Panc1 (cell line): ENCODE measurements around the gene CX3CL1. TPM values are rescaled to one million over a fixed set of nuclear protein-coding genes. Genes with fewer than 3 reads are reported as not detected.
A peak's percentile ranks its signal among the peaks of the same experiment; 100 is the strongest.
"Not testable (repeated sequence)": the region's sequence is repeated elsewhere in the genome, so short reads cannot be mapped to it uniquely, and the experiment has no call there.

ENCODE experiments used
- ATAC-seq: fragments of 200-7000 bp; cut with Tn5 transposase; 2 replicates; pipeline ENCODE4 v1.9.1; 2020; ENCODE audit warnings: mild to moderate bottlenecking, moderate library complexity
- BruUV-seq: library from RNA; stranded (reverse); fragments of 400-500 nt; replicated peaks from 2 replicates; lab custom pipeline; 2021; lab: Mats Ljungman, UMichigan
- CTCF ChIA-PET: fragments of 300-600 bp; sonication (Branson Sonifier 250); formaldehyde crosslinking; loops from one replicate; lab custom pipeline; 2022; ENCODE audit warnings: antibody characterized with exemption; lab: Charles Lee
- POLR2A ChIA-PET: fragments of 300-600 bp; sonication (Branson Sonifier 250); formaldehyde crosslinking; loops from one replicate; lab custom pipeline; 2022; ENCODE audit warnings: antibody characterized with exemption; lab: Charles Lee
- DNase-seq: peaks from one replicate; pipeline ENCODE4 v3.0.0-alpha.2; 2010; ENCODE audit warnings: low read depth, low spot score
- H3K27ac ChIP-seq: 2 replicates; pipeline ENCODE4 v1.5.1; 2011; ENCODE audit warnings: mild to moderate bottlenecking, low read length, inconsistent platforms
- H3K27me3 ChIP-seq: fragments of 200-500 bp; sonication (Bioruptor generic); 2 replicates; pipeline ENCODE4 v1.6.0; 2014; ENCODE audit warnings: low read length, inconsistent platforms; ENCODE audit not compliant: control insufficient read depth, insufficient read depth
- H3K36me3 ChIP-seq: fragments of 200-500 bp; sonication (Bioruptor generic); 2 replicates; pipeline ENCODE4 v1.5.1; 2014; ENCODE audit warnings: inconsistent platforms, mild to moderate bottlenecking, low read length, moderate library complexity; ENCODE audit not compliant: control insufficient read depth, insufficient read depth
- H3K4me1 ChIP-seq: 2 replicates; pipeline ENCODE4 v1.5.1; 2011; ENCODE audit warnings: inconsistent platforms, mild to moderate bottlenecking, low read length, moderate library complexity; ENCODE audit not compliant: control insufficient read depth, insufficient read depth
- H3K4me3 ChIP-seq, 2 experiments: 2 replicates each; pipeline ENCODE4 v1.5.1; 2011 to 2012; ENCODE audit warnings: low read depth in 2 of 2, low read length in 2 of 2, mild to moderate bottlenecking in 2 of 2, inconsistent platforms in 1 of 2, moderate library complexity in 1 of 2
- H3K9me3 ChIP-seq: fragments of 200-500 bp; sonication (Bioruptor generic); 2 replicates; pipeline ENCODE4 v1.5.1; 2014; ENCODE audit warnings: low read depth, mild to moderate bottlenecking, inconsistent platforms, low read length, moderate library complexity; ENCODE audit not compliant: control insufficient read depth, insufficient read depth
- POLR2AphosphoS5 ChIP-seq: IDR thresholded peaks from 2 replicates; pipeline ENCODE4 v1.6.1; 2012; ENCODE audit warnings: mild to moderate bottlenecking, low read depth, low read length, moderate library complexity
- SIN3A ChIP-seq: IDR thresholded peaks from 2 replicates; pipeline ENCODE4 v1.6.1; 2012; ENCODE audit warnings: low read depth, mild to moderate bottlenecking, low read length, moderate library complexity, borderline replicate concordance; ENCODE audit not compliant: insufficient read depth
- TCF7L2 ChIP-seq: IDR thresholded peaks from 2 replicates; pipeline ENCODE4 v1.6.1; 2011; ENCODE audit warnings: mild to moderate bottlenecking, low read depth, low read length, inconsistent platforms
- in situ Hi-C: cut with HindIII; loops from 2 replicates; pipeline ENCODE4 v1.10.0; 2016; ENCODE audit warnings: low sequenced_read_pairs, low pct_unique_long_range_greater_than_20kb
- intact Hi-C: fragments of 100-400 bp; cut with micrococcal nuclease; formaldehyde crosslinking; loops from one replicate; pipeline ENCODE4 v1.10.0; 2022; ENCODE audit not compliant: unreplicated experiment
- total RNA-seq: library from RNA; stranded (reverse); gene quantifications from one replicate; pipeline ENCODE4 v1.2.1, GENCODE V29; 2021; ENCODE audit not compliant: unreplicated experiment
- TF ChIP-seq, protein P1 (sequence below): fragments of 450-650 bp; IDR thresholded peaks from 2 replicates; pipeline ENCODE4 v1.5.1; 2017; ENCODE audit warnings: mild to moderate bottlenecking
- TF ChIP-seq, protein P2 (sequence below), 2 experiments: IDR thresholded peaks; 2 replicates each; pipeline ENCODE4 v1.6.1; 2011 to 2012; ENCODE audit warnings: low read depth in 2 of 2, control low read depth in 1 of 2, low read length in 1 of 2, mild to moderate bottlenecking in 1 of 2, moderate library complexity in 1 of 2; ENCODE audit not compliant: insufficient read depth in 1 of 2

The CX3CL1 gene
- total RNA-seq, 1 experiment from 2014 or later = 21.8 TPM

DNA sequence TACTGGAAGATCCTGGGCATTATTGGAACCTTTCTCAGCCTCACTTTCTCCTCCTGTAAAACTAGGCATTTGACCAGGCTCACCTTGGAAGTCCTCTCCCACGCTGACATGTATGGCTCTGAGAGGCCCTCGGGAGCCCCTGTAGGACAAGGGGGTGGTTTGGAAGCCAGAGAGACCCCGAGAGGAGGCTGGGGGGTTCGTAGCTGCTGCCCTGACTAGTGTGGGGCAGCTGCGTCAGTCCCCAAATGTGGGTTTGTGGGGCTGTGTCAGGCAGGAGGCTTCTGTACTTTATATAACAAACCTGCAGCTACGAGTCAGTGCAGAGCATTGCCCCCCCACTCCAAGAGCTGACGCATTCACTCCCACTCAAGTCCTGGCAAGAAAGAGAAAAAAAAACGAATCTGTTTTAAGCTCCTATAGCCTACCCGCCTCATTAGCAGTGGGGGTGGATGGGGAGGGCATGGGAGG is 1.8 kb downstream of the CX3CL1 start:
- in situ Hi-C loops (no loop called here), intact Hi-C loops (loop anchor here (5.0 kb wide), 2 partner anchors 57 to 72 kb away; no protein-coding TSS in a partner anchor)
- BruUV-seq = no TSS peak
- DNase-seq = no peak
- peak overlapping the region; percentile 41 to 59 for H3K4me3 ChIP-seq
- ATAC-seq = no peak
- H3K4me1 ChIP-seq = peaks cover 35% of the 10 kb centered on the region
- H3K27me3 ChIP-seq = no peaks in the 10 kb centered on the region
- H3K9me3 ChIP-seq = no peaks in the 10 kb centered on the region
- TF ChIP-seq, protein P1, sequence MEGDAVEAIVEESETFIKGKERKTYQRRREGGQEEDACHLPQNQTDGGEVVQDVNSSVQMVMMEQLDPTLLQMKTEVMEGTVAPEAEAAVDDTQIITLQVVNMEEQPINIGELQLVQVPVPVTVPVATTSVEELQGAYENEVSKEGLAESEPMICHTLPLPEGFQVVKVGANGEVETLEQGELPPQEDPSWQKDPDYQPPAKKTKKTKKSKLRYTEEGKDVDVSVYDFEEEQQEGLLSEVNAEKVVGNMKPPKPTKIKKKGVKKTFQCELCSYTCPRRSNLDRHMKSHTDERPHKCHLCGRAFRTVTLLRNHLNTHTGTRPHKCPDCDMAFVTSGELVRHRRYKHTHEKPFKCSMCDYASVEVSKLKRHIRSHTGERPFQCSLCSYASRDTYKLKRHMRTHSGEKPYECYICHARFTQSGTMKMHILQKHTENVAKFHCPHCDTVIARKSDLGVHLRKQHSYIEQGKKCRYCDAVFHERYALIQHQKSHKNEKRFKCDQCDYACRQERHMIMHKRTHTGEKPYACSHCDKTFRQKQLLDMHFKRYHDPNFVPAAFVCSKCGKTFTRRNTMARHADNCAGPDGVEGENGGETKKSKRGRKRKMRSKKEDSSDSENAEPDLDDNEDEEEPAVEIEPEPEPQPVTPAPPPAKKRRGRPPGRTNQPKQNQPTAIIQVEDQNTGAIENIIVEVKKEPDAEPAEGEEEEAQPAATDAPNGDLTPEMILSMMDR = no peak
- TF ChIP-seq POLR2AphosphoS5 (no peak), SIN3A (no peak), TCF7L2 (no peak)
- TF ChIP-seq, protein P2, sequence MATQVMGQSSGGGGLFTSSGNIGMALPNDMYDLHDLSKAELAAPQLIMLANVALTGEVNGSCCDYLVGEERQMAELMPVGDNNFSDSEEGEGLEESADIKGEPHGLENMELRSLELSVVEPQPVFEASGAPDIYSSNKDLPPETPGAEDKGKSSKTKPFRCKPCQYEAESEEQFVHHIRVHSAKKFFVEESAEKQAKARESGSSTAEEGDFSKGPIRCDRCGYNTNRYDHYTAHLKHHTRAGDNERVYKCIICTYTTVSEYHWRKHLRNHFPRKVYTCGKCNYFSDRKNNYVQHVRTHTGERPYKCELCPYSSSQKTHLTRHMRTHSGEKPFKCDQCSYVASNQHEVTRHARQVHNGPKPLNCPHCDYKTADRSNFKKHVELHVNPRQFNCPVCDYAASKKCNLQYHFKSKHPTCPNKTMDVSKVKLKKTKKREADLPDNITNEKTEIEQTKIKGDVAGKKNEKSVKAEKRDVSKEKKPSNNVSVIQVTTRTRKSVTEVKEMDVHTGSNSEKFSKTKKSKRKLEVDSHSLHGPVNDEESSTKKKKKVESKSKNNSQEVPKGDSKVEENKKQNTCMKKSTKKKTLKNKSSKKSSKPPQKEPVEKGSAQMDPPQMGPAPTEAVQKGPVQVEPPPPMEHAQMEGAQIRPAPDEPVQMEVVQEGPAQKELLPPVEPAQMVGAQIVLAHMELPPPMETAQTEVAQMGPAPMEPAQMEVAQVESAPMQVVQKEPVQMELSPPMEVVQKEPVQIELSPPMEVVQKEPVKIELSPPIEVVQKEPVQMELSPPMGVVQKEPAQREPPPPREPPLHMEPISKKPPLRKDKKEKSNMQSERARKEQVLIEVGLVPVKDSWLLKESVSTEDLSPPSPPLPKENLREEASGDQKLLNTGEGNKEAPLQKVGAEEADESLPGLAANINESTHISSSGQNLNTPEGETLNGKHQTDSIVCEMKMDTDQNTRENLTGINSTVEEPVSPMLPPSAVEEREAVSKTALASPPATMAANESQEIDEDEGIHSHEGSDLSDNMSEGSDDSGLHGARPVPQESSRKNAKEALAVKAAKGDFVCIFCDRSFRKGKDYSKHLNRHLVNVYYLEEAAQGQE (IDR thresholded peaks at IDR 0.05; ENCODE audit: insufficient read depth in 1 of 2, low read depth in 2 of 2, low read length in 1 of 2) = no peak
- CTCF ChIA-PET = no interaction called here
- POLR2A ChIA-PET = no interaction called here
- peak overlapping the region; percentile 69 for H3K27ac ChIP-seq
- no peaks in the 10 kb centered on the region for H3K36me3 ChIP-seq

DNA sequence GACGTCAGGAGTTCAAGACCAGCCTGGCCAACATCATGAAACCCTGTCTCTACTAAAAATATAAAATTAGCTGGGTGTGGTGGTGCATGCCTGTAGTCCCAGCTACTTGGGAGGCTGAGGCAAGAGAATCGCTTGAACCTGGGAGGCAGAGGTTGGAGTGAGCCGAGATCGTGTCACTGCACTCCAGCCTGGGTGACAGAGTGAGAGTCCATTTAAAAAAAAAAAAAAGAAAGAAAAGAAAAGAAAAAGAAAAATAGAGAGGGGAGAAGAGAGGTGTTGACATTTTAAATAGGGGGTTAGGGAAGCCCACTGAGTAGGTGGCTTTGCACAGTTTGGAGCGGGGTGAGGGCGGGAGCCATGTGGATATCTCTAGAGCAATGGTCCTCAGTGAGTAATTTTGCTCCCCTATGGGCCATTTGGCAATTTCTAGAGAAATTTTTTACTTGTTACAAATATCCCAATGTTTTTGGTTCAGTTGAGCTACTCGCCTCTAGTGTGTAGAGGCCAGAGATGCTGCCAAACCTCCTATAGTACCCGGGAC is 2.7 kb downstream of the CX3CL1 start:
- intact Hi-C loops = loop anchor here (5.0 kb wide), 2 partner anchors 58 to 73 kb away; no protein-coding TSS in a partner anchor
- CTCF ChIA-PET, DNase-seq, H3K9me3 ChIP-seq, H3K27me3 ChIP-seq, ATAC-seq, H3K27ac ChIP-seq, H3K36me3 ChIP-seq, H3K4me3 ChIP-seq, BruUV-seq, in situ Hi-C loops: not testable (repeated sequence)
- POLR2A ChIA-PET = interaction anchor here (0.7 kb wide), 1 partner anchor 60 kb away, joined by 3 read pairs; no protein-coding TSS in a partner anchor
- H3K4me1 ChIP-seq = peaks cover 44% of the 10 kb centered on the region

DNA sequence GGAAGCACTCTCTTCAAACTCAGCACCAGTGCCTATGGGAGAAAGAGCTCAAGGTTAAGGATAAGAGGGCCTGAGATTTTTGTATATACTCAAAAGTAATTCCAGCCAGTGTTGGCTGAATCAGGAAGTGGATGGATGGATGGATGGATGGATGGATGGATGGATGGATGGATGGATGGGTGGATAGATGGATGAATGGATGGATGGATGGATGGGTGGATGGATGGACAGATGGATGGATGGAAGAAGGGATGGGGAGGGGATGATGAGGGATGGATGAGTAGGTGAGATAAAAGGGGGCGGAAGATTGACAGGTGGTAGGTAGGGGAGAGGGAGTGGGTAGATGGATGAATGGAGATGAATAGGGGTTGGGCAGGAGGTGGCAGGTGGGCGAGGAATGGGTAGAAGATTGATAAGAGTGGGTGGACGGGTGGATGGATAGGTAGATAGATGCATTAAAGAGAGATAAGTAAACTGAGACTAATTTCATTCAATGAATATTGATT is 4.1 kb downstream of the CX3CL1 start:
- ChIA-PET POLR2A (no interaction called here), CTCF (no interaction called here)
- ATAC-seq (no peak), DNase-seq (no peak)
- Histone ChIP-seq H3K4me1 (peaks cover 46% of the 10 kb centered on the region), H3K27me3 (no peaks in the 10 kb centered on the region), H3K9me3 (no peaks in the 10 kb centered on the region), H3K4me3 (no peak overlapping the region), H3K36me3 (no peaks in the 10 kb centered on the region), H3K27ac (peak overlapping the region; percentile 39; the same call in 1 of the 2 replicates)
- TF ChIP-seq, protein P1 = no peak
- TF ChIP-seq SIN3A (no peak), POLR2AphosphoS5 (no peak), TCF7L2 (no peak)
- TF ChIP-seq, protein P2 (IDR thresholded peaks at IDR 0.05; ENCODE audit: insufficient read depth in 1 of 2, low read depth in 2 of 2, low read length in 1 of 2) = no peak
- in situ Hi-C loops (no loop called here), intact Hi-C loops (no loop called here)
- no TSS peak for BruUV-seq
